Uterus (tissue), 2 donors: ENCODE measurements around the gene UBASH3A.

Source experiments
- CTCF ChIP-seq, 4 experiments: fragments of 200-600 bp in 2 of 4; fragments of 450-650 bp in 2 of 4; sonication (generic) in 2 of 4; IDR thresholded peaks; one replicate each; pipeline ENCODE4 v1.5.1; 2016 to 2019; ENCODE audit warnings: antibody characterized with exemption in 4 of 4, mild to moderate bottlenecking in 2 of 4, moderate library complexity in 1 of 4
- POLR2A ChIP-seq, 2 donors: fragments of 450-650 bp; IDR thresholded peaks; one replicate each; pipeline ENCODE4 v1.6.1; 2016; ENCODE audit warnings: antibody characterized with exemption in 2 of 2, mild to moderate bottlenecking in 1 of 2, moderate library complexity in 1 of 2

- no peak for TF ChIP-seq CTCF (IDR thresholded peaks at IDR 0.05)
- no peak for TF ChIP-seq POLR2A (IDR thresholded peaks at IDR 0.05)
Observed at GRCh38 chr21:42479582-42479981, 75.9 kb downstream of the UBASH3A start.
